ENCODE results near the gene PAX7. TPM values are rescaled to one million over a fixed set of nuclear protein-coding genes. Genes with fewer than 3 reads are reported as not detected.

The PAX7 gene
- total RNA-seq, 2 experiments from 2014 or later: not detected

GRCh38 chr1:18751425-18751824 is 120.8 kb downstream of the PAX7 start:
- Histone ChIP-seq H3K27ac (ENCODE audit: low read depth in 1 of 2, low read length in 2 of 2) (no peak overlapping the region), H3K9me3 (ENCODE audit: control insufficient read depth in 1 of 2, insufficient read depth in 1 of 2, low read length in 2 of 2) (peaks cover 0 to 7% of the 10 kb centered on the region in 2 experiments), H3K27me3 (ENCODE audit: control insufficient read depth in 1 of 2, insufficient read depth in 2 of 2, low read length in 2 of 2) (peaks cover 27 to 29% of the 10 kb centered on the region in 2 experiments), H3K4me3 (ENCODE audit: low read length) (no peak overlapping the region), H3K36me3 (ENCODE audit: insufficient read depth, low read length) (no peaks in the 10 kb centered on the region), H3K4me1 (ENCODE audit: insufficient read depth, low read length) (no peaks in the 10 kb centered on the region)
- H3K27ac Mint-ChIP-seq: no peak overlapping the region
- peaks cover 10% of the 10 kb centered on the region for H3K9me3 Mint-ChIP-seq
- intact Hi-C loops (cut with DNase I, micrococcal nuclease): no loop called here
- ChIA-PET CTCF (no interaction called here), POLR2A (no interaction called here)
- H3K4me3 Mint-ChIP-seq: no peak overlapping the region
- no peak for DNase-seq
- H3K4me1 Mint-ChIP-seq (ENCODE audit: low read depth): no peaks in the 10 kb centered on the region
- H3K36me3 Mint-ChIP-seq (ENCODE audit: low read depth): no peaks in the 10 kb centered on the region
- H3K27me3 Mint-ChIP-seq: peaks cover 56% of the 10 kb centered on the region
- no peak for ATAC-seq (ENCODE audit: poor library complexity)
- TF ChIP-seq CTCF (IDR thresholded peaks at IDR 0.05): no peak

GRCh38 chr1:18752409-18752808 is 121.8 kb downstream of the PAX7 start:
- H3K27ac Mint-ChIP-seq: no peak overlapping the region
- intact Hi-C loops (cut with DNase I, micrococcal nuclease): no loop called here
- Histone ChIP-seq H3K36me3 (ENCODE audit: insufficient read depth, low read length) (no peaks in the 10 kb centered on the region), H3K4me3 (ENCODE audit: low read length) (no peak overlapping the region), H3K9me3 (ENCODE audit: control insufficient read depth in 1 of 2, insufficient read depth in 1 of 2, low read length in 2 of 2) (peaks cover 4 to 7% of the 10 kb centered on the region in 2 experiments), H3K4me1 (ENCODE audit: insufficient read depth, low read length) (no peaks in the 10 kb centered on the region), H3K27ac (ENCODE audit: low read depth in 1 of 2, low read length in 2 of 2) (no peak overlapping the region), H3K27me3 (ENCODE audit: control insufficient read depth in 1 of 2, insufficient read depth in 2 of 2, low read length in 2 of 2) (peaks cover 20 to 29% of the 10 kb centered on the region in 2 experiments)
- H3K4me1 Mint-ChIP-seq (ENCODE audit: low read depth): no peaks in the 10 kb centered on the region
- no peak for DNase-seq
- H3K9me3 Mint-ChIP-seq: peaks cover 11% of the 10 kb centered on the region
- ChIA-PET CTCF (no interaction called here), POLR2A (no interaction called here)
- TF ChIP-seq CTCF (IDR thresholded peaks at IDR 0.05): no peak
- no peak for ATAC-seq (ENCODE audit: poor library complexity)
- no peak overlapping the region for H3K4me3 Mint-ChIP-seq
- peaks cover 54% of the 10 kb centered on the region for H3K27me3 Mint-ChIP-seq
- no peaks in the 10 kb centered on the region for H3K36me3 Mint-ChIP-seq (ENCODE audit: low read depth)

GRCh38 chr1:18760156-18760555 is 129.5 kb downstream of the PAX7 start:
- Histone ChIP-seq H3K4me3 (ENCODE audit: low read length) (no peak overlapping the region), H3K9me3 (ENCODE audit: control insufficient read depth in 1 of 2, insufficient read depth in 1 of 2, low read length in 2 of 2) (peaks cover 4 to 7% of the 10 kb centered on the region in 2 experiments), H3K4me1 (ENCODE audit: insufficient read depth, low read length) (no peaks in the 10 kb centered on the region), H3K27ac (ENCODE audit: low read depth in 1 of 2, low read length in 2 of 2) (no peak overlapping the region), H3K27me3 (ENCODE audit: control insufficient read depth in 1 of 2, insufficient read depth in 2 of 2, low read length in 2 of 2) (peaks cover 10 to 11% of the 10 kb centered on the region in 2 experiments), H3K36me3 (ENCODE audit: insufficient read depth, low read length) (no peaks in the 10 kb centered on the region)
- H3K4me3 Mint-ChIP-seq: no peak overlapping the region
- H3K27ac Mint-ChIP-seq: no peak overlapping the region
- TF ChIP-seq CTCF (IDR thresholded peaks at IDR 0.05): no peak
- H3K36me3 Mint-ChIP-seq (ENCODE audit: low read depth): no peaks in the 10 kb centered on the region
- no peak for ATAC-seq (ENCODE audit: poor library complexity)
- CTCF ChIA-PET: no interaction called here
- no peaks in the 10 kb centered on the region for H3K4me1 Mint-ChIP-seq (ENCODE audit: low read depth)
- peaks cover 10% of the 10 kb centered on the region for H3K9me3 Mint-ChIP-seq
- DNase-seq: no peak
- H3K27me3 Mint-ChIP-seq: peaks cover 36% of the 10 kb centered on the region
- POLR2A ChIA-PET: no interaction called here
- intact Hi-C loops (cut with DNase I, micrococcal nuclease): no loop called here
